GM18951 (cell line): Measurements from ENCODE around the gene CACNB2.
"Not testable (repeated sequence)": the region's sequence is repeated elsewhere in the genome, so short reads cannot be mapped to it uniquely, and the experiment has no call there.

Source experiments
- POLR2A ChIP-seq: IDR thresholded peaks from 4 replicates; pipeline ENCODE4 v1.6.1; 2011; ENCODE audit warnings: mild to moderate bottlenecking; ENCODE audit not compliant: insufficient read length, insufficient read depth; ENCODE audit errors: extremely low read depth
- in situ Hi-C: fragments of 300-500 bp; cut with MboI; formaldehyde crosslinking; loops from one replicate; pipeline ENCODE4 v1.12.0; 2022; ENCODE audit warnings: low sequenced_read_pairs, mixed read lengths, inconsistent platforms; ENCODE audit not compliant: unreplicated experiment

Gene CACNB2

DNA sequence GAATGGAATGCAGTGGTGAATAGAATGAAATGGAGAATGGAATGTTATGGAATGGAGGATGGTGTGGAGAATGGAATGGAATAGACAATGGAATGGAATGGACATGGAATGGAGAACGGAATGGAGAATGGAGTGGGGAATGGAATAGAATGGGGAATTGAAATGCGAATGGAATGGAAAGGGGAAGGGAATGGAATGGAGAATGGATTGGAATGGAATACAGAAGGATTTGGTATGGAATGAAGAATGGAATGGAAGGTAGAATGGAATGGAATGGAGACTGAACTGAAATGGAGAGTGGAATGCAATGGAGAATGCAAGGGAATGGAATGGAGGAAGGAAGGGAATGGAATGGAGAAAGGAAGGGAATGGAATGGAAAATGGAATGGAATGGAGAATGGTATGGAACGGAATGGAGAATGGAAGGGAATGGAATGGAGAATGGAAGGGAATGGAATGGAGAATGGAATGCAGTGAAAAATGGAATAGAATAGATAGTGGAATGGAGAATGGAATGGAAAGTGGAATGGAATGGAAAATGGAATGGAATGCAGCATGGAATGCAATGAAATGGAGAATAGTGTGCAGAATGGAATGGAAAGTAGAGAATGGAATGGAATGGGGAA lies 416.4 kb downstream of the CACNB2 start:
- no peak for TF ChIP-seq POLR2A
- in situ Hi-C loops, result no loop called here

DNA sequence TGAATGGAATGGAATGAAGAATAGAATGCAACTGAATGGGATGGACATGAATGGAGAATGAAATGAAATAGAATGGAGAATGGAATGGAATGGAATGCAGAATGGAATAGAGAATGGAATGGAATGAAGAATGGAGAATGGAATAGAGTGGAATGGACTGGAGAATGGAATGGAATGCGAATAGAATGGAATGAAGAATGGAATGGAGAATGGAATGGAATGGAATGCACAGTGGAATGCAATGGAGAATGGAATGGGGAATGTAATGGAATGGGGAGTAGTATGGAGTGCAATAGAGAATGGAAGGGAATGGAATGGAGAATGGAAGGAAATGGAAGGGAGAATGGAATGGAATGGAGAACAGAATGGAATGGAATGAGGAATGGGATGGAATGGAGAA lies 417.7 kb downstream of the CACNB2 start:
- in situ Hi-C loops, result no loop called here
- no peak for TF ChIP-seq POLR2A

- TF ChIP-seq POLR2A, result no peak
- in situ Hi-C loops, result no loop called here
These were observed 421.8 kb downstream of the CACNB2 start for GRCh38 chr10:18561861-18562551.

DNA sequence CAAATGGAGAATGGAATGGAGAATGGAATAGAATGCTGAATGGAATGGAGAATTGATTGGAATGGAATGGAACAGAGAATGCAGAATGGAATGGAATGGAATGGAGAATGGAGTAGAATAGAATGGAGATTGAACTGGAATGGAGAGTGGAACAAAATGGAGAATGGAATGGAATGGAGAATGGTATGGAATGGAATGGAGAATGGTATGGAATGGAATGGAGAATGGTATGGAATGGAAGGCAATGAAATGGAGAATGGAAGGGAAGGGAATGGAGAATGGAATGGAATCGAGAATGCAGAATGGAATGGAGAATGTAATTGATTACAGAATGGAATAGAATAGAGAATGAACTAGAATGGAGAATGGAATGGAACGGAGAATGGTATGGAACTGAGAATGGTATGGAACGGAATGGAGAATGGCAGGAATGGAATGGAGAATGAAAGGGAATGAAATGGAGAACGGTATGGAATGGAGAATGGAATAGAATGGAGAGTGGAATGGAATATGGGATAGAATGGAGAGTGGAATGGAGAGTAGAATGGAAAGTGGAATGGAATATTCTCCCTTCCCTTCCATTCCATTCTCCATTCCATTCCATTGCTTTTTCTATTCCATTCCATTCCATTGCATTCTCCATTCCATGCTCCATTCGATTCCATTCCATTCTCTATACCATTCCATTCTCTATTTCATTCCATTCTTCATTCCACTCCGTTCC lies 422.9 kb downstream of the CACNB2 start:
- in situ Hi-C loops, result no loop called here
- TF ChIP-seq POLR2A, result no peak

GRCh38 chr10:18565006-18565405 lies 424.8 kb downstream of the CACNB2 start:
- no peak for TF ChIP-seq POLR2A
- in situ Hi-C loops, result no loop called here

GRCh38 chr10:18566177-18566576 lies 426.0 kb downstream of the CACNB2 start:
- no peak for TF ChIP-seq POLR2A
- in situ Hi-C loops, result no loop called here

- TF ChIP-seq POLR2A, result no peak
- in situ Hi-C loops, result no loop called here
These were observed 427.2 kb downstream of the CACNB2 start for GRCh38 chr10:18567343-18567856.

DNA sequence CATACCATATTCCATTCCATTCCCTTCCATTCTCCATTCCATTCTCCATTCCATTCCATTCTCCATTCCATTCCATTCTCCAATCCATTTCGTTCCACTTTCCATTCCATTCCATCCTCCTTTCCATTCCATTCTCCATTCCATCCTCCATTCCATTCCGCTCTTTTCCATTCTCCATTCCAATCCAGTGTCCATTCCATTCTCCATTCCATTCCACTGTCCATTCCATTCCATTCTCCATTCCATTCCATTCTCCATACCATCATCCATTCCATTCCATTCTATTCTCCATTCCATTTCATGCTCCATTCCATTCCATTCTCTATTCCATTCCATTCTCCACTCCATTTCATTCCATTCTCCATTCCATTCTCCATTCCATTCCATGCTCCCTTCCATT lies 430.2 kb downstream of the CACNB2 start:
- in situ Hi-C loops, result not testable (repeated sequence)

DNA sequence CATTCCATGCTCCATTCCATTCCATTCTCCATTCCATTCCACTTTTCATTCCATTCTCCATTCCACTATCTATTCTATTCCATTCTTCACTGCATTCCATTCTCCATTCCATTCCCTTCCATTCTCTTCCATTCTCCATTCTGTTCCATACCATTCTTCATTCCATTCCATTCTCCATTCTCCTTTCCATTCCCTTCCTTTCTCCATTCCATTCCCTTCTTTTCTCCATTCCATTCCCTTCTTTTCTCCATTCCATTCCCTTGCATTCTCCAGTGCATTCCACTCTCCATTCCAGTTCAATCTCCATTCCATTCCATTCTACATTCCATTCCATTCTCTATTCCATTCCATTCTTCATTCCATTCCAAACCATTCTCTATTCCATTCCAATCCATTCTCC lies 430.9 kb downstream of the CACNB2 start:
- in situ Hi-C loops, result no loop called here
- TF ChIP-seq POLR2A, result no peak

DNA sequence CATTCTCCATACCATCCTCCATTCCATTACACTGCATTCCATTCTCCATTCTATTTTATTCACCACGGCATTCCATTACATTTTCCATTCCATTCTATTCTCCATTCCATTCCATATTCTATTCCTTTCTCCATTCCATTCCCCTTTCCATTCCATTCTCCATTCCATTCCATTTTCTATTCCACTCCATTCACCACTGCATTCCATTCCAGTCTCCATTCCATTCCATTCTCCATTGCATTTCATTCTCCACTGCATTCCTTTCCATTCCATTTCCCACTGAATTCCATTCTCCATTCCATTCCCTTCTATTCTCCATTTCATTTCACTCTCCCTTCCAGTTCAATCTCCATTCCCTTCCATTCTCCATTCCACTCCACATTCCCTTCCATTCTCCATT lies 431.6 kb downstream of the CACNB2 start:
- in situ Hi-C loops, result no loop called here
- TF ChIP-seq POLR2A, result no peak

GRCh38 chr10:18572959-18573561 lies 432.8 kb downstream of the CACNB2 start:
- no peak for TF ChIP-seq POLR2A
- in situ Hi-C loops, result no loop called here

DNA sequence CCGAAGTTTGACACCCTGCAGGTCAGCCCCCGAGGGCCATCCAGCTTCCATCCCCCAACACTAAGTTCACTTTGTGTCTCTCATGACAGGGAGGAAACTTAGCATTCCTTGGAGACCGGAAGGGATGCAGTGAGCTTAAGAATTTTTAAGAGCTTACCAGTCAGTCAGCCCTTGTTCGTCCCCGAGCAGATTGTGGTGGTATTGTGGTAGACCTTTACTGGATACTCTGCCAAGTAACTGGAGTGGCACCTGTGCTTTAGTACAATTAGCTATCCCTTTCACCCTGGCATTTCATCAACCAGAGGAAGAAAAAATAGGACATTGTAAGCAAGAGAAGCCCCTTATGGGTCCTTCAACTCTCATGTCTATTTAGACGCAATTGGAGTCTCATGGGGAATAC lies 436.4 kb downstream of the CACNB2 start:
- TF ChIP-seq POLR2A, result no peak
- in situ Hi-C loops, result no loop called here
